SK-N-SH treated with all-trans-retinoic acid at 6 μM for 48 hours (cell line): ENCODE results near the gene PTGER3.

Experiments
- OSR1 ChIP-seq: fragments of 250-450 bp; sonication (Bioruptor Pico); IDR thresholded peaks from 2 replicates; pipeline ENCODE4 v1.8.0; 2022; ENCODE audit warnings: moderate library complexity, mild to moderate bottlenecking, inconsistent platforms
- RARB ChIP-seq: fragments of 250-450 bp; sonication (Bioruptor Pico); IDR thresholded peaks from 2 replicates; pipeline ENCODE4 v1.8.0; 2021; ENCODE audit warnings: mild to moderate bottlenecking, moderate library complexity
- TOX ChIP-seq: fragments of 250-450 bp; sonication (Bioruptor Pico); IDR thresholded peaks from 2 replicates; pipeline ENCODE4 v1.8.0; 2021; ENCODE audit warnings: mild to moderate bottlenecking, moderate library complexity, borderline replicate concordance
- ZC3H10 ChIP-seq: fragments of 250-450 bp; sonication (Bioruptor Pico); IDR thresholded peaks from 2 replicates; pipeline ENCODE4 v1.5.1; 2021; ENCODE audit warnings: mild to moderate bottlenecking, moderate library complexity
- ZFP3 ChIP-seq: fragments of 250-450 bp; sonication (Bioruptor Pico); IDR thresholded peaks from 2 replicates; pipeline ENCODE4 v1.5.0; 2020; ENCODE audit warnings: mild to moderate bottlenecking, moderate library complexity
- TF ChIP-seq, protein P1 (sequence below): fragments of 250-450 bp; sonication (Bioruptor Pico); IDR thresholded peaks from 2 replicates; pipeline ENCODE4 v1.5.0; 2020; ENCODE audit warnings: mild to moderate bottlenecking, moderate library complexity
- TF ChIP-seq, protein P2 (sequence below): fragments of 250-450 bp; sonication (Bioruptor Pico); IDR thresholded peaks from 2 replicates; pipeline ENCODE4 v1.5.1; 2020; ENCODE audit warnings: low read depth, mild to moderate bottlenecking, moderate library complexity

DNA sequence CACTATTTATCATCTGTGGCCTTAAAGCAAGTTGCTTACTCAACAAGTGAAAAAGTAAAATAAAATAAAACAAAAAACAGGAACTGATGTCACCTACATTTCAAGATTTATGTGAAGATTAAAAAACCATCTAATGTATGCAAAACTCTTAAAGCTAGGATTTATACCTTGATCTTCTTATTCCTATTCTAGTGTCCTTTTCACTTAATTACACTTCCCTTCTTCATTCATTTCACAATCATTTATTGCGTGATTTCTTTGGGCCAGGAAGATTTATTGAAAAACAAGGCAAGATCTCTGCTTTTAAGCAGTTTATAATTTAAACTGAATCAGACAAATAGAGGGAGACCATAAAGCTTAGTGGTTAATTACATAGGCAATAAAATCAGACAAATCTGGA lies 18.6 kb downstream of the PTGER3 start:
- TF ChIP-seq ZC3H10 (CRISPR knock-in tag), result no peak
- TF ChIP-seq, protein P1, sequence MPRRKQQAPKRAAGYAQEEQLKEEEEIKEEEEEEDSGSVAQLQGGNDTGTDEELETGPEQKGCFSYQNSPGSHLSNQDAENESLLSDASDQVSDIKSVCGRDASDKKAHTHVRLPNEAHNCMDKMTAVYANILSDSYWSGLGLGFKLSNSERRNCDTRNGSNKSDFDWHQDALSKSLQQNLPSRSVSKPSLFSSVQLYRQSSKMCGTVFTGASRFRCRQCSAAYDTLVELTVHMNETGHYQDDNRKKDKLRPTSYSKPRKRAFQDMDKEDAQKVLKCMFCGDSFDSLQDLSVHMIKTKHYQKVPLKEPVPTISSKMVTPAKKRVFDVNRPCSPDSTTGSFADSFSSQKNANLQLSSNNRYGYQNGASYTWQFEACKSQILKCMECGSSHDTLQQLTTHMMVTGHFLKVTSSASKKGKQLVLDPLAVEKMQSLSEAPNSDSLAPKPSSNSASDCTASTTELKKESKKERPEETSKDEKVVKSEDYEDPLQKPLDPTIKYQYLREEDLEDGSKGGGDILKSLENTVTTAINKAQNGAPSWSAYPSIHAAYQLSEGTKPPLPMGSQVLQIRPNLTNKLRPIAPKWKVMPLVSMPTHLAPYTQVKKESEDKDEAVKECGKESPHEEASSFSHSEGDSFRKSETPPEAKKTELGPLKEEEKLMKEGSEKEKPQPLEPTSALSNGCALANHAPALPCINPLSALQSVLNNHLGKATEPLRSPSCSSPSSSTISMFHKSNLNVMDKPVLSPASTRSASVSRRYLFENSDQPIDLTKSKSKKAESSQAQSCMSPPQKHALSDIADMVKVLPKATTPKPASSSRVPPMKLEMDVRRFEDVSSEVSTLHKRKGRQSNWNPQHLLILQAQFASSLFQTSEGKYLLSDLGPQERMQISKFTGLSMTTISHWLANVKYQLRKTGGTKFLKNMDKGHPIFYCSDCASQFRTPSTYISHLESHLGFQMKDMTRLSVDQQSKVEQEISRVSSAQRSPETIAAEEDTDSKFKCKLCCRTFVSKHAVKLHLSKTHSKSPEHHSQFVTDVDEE (CRISPR knock-in tag), result no peak
- no peak for TF ChIP-seq TOX (CRISPR knock-in tag)
- no peak for TF ChIP-seq RARB (CRISPR knock-in tag)
- TF ChIP-seq ZFP3, result no peak
- TF ChIP-seq, protein P2, sequence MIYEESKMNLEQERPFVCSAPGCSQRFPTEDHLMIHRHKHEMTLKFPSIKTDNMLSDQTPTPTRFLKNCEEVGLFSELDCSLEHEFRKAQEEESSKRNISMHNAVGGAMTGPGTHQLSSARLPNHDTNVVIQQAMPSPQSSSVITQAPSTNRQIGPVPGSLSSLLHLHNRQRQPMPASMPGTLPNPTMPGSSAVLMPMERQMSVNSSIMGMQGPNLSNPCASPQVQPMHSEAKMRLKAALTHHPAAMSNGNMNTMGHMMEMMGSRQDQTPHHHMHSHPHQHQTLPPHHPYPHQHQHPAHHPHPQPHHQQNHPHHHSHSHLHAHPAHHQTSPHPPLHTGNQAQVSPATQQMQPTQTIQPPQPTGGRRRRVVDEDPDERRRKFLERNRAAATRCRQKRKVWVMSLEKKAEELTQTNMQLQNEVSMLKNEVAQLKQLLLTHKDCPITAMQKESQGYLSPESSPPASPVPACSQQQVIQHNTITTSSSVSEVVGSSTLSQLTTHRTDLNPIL, result no peak
- TF ChIP-seq OSR1 (CRISPR knock-in tag), result no peak
